ENCODE data around the gene GCLM.

Gene GCLM

DNA sequence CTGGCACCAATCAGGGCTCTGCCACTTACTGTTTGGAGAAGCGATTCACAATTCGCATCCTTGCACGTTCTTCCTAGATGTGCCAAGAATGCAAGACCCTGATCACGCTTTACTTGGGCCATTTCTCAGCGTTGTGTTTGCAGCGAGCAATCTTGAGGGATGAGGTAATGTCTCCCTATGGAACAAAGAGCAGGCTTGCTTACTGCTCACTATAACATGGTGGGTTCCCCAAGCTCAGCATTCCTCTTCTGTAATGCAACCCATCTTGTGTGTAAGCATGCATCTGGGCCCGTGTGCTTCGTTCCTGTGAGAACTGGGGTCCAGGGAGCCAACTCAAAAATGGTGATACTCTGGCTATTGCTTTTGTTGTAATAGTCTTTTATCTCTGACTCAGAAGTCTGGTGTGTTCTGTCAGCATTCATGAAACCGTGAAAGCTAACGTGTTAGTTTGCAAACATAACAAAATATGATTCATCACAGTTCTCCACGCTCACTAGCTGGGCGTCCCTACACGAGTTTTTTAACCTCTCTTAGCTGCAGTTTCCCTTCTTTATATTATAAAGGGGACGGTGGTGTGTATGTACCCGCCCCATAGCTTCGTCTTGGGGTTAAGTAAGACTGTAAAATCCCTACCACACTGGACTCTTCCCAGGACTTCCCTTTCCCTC is 63.6 kb downstream of the GCLM start:
- Histone ChIP-seq H3K27ac (ENCODE audit: low read length) (peak overlapping the region; percentile 86), H3K4me1 (ENCODE audit: control insufficient read depth in 1 of 2, insufficient read depth in 2 of 2, low read length in 2 of 2) (peaks cover 12 to 27% of the 10 kb centered on the region in 2 donors), H3K36me3 (ENCODE audit: control insufficient read depth in 1 of 2, insufficient read depth in 2 of 2, low read length in 2 of 2) (peaks cover 0 to 4% of the 10 kb centered on the region in 2 donors), H3K4me3 (ENCODE audit: low read depth in 1 of 2, low read length in 2 of 2) (peak overlapping the region; percentile 80 to 85), H3K27me3 (ENCODE audit: low read depth, low read length) (no peaks in the 10 kb centered on the region), H3K9me3 (ENCODE audit: control insufficient read depth in 1 of 2, low read length in 2 of 2) (no peaks in the 10 kb centered on the region)

- H3K27ac ChIP-seq (ENCODE audit: low read length): no peak overlapping the region
- H3K4me3 ChIP-seq (ENCODE audit: low read depth in 1 of 2, low read length in 2 of 2): no peak overlapping the region
- peaks cover 0 to 4% of the 10 kb centered on the region in 2 donors for H3K36me3 ChIP-seq (ENCODE audit: control insufficient read depth in 1 of 2, insufficient read depth in 2 of 2, low read length in 2 of 2)
- no peaks in the 10 kb centered on the region for H3K9me3 ChIP-seq (ENCODE audit: control insufficient read depth in 1 of 2, low read length in 2 of 2)
- no peaks in the 10 kb centered on the region for H3K27me3 ChIP-seq (ENCODE audit: low read depth, low read length)
- peaks cover 12 to 27% of the 10 kb centered on the region in 2 donors for H3K4me1 ChIP-seq (ENCODE audit: control insufficient read depth in 1 of 2, insufficient read depth in 2 of 2, low read length in 2 of 2)
Observed at GRCh38 chr1:93844262-93845045, 64.8 kb downstream of the GCLM start.

DNA sequence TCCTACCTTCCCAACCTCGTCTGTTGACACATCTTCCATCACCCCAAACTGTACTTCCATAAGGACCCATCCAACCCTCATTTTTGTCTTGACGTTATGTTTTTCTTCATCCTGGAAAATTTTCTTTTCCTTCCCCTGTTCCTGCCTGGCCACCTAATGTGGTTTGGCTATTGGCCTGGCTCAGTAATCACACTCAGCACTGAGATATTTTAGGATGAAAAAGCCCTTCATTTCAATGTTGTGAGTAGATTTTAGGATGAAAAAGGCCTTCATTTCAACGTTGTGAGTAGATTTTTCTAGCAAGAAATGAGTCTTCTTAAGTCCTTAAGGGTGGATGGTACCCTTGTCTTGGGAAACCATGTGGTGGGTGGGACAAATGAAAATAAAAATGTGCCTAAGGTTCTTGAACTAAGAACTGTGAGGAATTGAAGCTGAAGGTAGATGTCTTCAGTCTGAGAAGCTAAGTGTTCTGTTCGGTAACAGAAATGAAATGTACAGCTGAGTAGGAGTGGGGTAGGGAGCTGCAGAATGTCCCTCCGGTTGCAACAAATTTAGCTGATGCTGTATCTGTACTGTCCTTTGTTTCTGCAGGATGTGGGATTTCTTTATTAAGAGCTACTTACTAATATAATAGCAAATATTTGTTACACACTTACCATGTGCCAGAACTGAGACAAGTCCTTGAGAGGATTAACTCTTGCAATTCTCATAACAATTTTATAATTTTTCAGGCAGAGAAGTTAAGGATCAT is 66.3 kb downstream of the GCLM start:
- Histone ChIP-seq H3K4me3 (ENCODE audit: low read depth in 1 of 2, low read length in 2 of 2) (no peak overlapping the region), H3K27ac (ENCODE audit: low read length) (no peak overlapping the region), H3K9me3 (ENCODE audit: control insufficient read depth in 1 of 2, low read length in 2 of 2) (no peaks in the 10 kb centered on the region), H3K27me3 (ENCODE audit: low read depth, low read length) (no peaks in the 10 kb centered on the region), H3K4me1 (ENCODE audit: control insufficient read depth in 1 of 2, insufficient read depth in 2 of 2, low read length in 2 of 2) (peaks cover 12 to 19% of the 10 kb centered on the region in 2 donors), H3K36me3 (ENCODE audit: control insufficient read depth in 1 of 2, insufficient read depth in 2 of 2, low read length in 2 of 2) (peaks cover 0 to 4% of the 10 kb centered on the region in 2 donors)

- Histone ChIP-seq H3K27me3 (ENCODE audit: low read depth, low read length) (no peaks in the 10 kb centered on the region), H3K4me3 (ENCODE audit: low read depth in 1 of 2, low read length in 2 of 2) (no peak overlapping the region), H3K27ac (ENCODE audit: low read length) (no peak overlapping the region), H3K9me3 (ENCODE audit: control insufficient read depth in 1 of 2, low read length in 2 of 2) (no peaks in the 10 kb centered on the region), H3K4me1 (ENCODE audit: control insufficient read depth in 1 of 2, insufficient read depth in 2 of 2, low read length in 2 of 2) (peaks cover 12 to 19% of the 10 kb centered on the region in 2 donors), H3K36me3 (ENCODE audit: control insufficient read depth in 1 of 2, insufficient read depth in 2 of 2, low read length in 2 of 2) (peaks cover 0 to 4% of the 10 kb centered on the region in 2 donors)
Observed at GRCh38 chr1:93841771-93842170, 67.5 kb downstream of the GCLM start.

DNA sequence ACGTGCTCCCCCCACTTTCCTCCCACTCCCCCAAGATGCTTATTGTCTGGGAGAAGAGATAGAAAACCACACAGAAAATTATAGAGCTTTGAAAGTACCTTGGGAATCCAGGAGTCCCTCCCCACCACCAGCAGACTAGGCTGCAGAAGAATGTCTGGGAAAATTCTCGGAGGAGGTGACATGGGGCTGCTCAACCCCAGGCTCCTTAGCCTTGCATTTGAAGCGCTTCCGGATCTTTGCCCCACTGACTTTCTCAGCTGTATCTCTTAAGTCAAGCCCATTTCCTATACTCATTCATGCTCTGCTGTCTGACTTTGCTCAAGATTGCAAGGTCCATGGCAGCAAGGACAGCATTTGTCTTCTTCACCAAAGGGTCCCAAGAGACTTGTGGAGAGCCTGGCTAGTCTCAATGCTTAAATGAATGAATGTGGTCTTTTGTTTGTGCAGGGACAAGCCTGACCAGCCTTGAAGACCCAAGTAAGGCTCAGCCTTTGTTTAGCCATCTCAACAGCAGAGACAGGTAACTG is 68.2 kb downstream of the GCLM start:
- peaks cover 12 to 19% of the 10 kb centered on the region in 2 donors for H3K4me1 ChIP-seq (ENCODE audit: control insufficient read depth in 1 of 2, insufficient read depth in 2 of 2, low read length in 2 of 2)
- H3K36me3 ChIP-seq (ENCODE audit: control insufficient read depth in 1 of 2, insufficient read depth in 2 of 2, low read length in 2 of 2): peaks cover 0 to 2% of the 10 kb centered on the region in 2 donors
- H3K4me3 ChIP-seq (ENCODE audit: low read depth in 1 of 2, low read length in 2 of 2): no peak overlapping the region
- no peaks in the 10 kb centered on the region for H3K9me3 ChIP-seq (ENCODE audit: control insufficient read depth in 1 of 2, low read length in 2 of 2)
- H3K27ac ChIP-seq (ENCODE audit: low read length): no peak overlapping the region
- H3K27me3 ChIP-seq (ENCODE audit: low read depth, low read length): no peaks in the 10 kb centered on the region

- Histone ChIP-seq H3K27ac (ENCODE audit: low read length) (no peak overlapping the region), H3K36me3 (ENCODE audit: control insufficient read depth in 1 of 2, insufficient read depth in 2 of 2, low read length in 2 of 2) (no peaks in the 10 kb centered on the region), H3K4me3 (ENCODE audit: low read depth in 1 of 2, low read length in 2 of 2) (no peak overlapping the region), H3K27me3 (ENCODE audit: low read depth, low read length) (no peaks in the 10 kb centered on the region), H3K9me3 (ENCODE audit: control insufficient read depth in 1 of 2, low read length in 2 of 2) (no peaks in the 10 kb centered on the region), H3K4me1 (ENCODE audit: control insufficient read depth in 1 of 2, insufficient read depth in 2 of 2, low read length in 2 of 2) (peaks cover 9 to 10% of the 10 kb centered on the region in 2 donors)
Observed at GRCh38 chr1:93839753-93840152, 69.5 kb downstream of the GCLM start.

DNA sequence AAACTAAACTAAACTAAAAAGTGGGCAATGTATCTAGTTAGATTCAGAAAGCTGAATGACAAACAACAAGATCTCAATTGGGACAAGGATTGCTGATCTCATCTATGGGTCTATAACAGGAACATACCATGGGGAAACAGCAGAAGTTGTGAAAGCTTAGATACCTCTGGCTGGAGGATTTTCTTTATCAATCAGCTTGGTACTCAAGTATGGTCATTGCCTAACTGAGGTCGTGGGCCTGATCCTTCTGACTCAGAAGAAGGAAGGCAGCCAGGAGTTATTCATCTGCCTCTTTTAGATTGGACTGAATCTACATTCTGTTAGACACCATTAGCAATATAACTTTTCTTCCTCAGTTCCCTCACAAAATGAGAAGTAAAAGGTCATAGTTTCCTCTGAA is 69.9 kb downstream of the GCLM start:
- H3K27me3 ChIP-seq (ENCODE audit: low read depth, low read length): no peaks in the 10 kb centered on the region
- H3K9me3 ChIP-seq (ENCODE audit: control insufficient read depth in 1 of 2, low read length in 2 of 2): no peaks in the 10 kb centered on the region
- peaks cover 4 to 6% of the 10 kb centered on the region in 2 donors for H3K4me1 ChIP-seq (ENCODE audit: control insufficient read depth in 1 of 2, insufficient read depth in 2 of 2, low read length in 2 of 2)
- no peaks in the 10 kb centered on the region for H3K36me3 ChIP-seq (ENCODE audit: control insufficient read depth in 1 of 2, insufficient read depth in 2 of 2, low read length in 2 of 2)
- H3K4me3 ChIP-seq (ENCODE audit: low read depth in 1 of 2, low read length in 2 of 2): no peak overlapping the region
- no peak overlapping the region for H3K27ac ChIP-seq (ENCODE audit: low read length)

- Histone ChIP-seq H3K27ac (ENCODE audit: low read length) (no peak overlapping the region), H3K36me3 (ENCODE audit: control insufficient read depth in 1 of 2, insufficient read depth in 2 of 2, low read length in 2 of 2) (no peaks in the 10 kb centered on the region), H3K9me3 (ENCODE audit: control insufficient read depth in 1 of 2, low read length in 2 of 2) (no peaks in the 10 kb centered on the region), H3K27me3 (ENCODE audit: low read depth, low read length) (no peaks in the 10 kb centered on the region), H3K4me3 (ENCODE audit: low read depth in 1 of 2, low read length in 2 of 2) (no peak overlapping the region), H3K4me1 (ENCODE audit: control insufficient read depth in 1 of 2, insufficient read depth in 2 of 2, low read length in 2 of 2) (no peaks in the 10 kb centered on the region)
Observed at GRCh38 chr1:93837961-93838360, 71.3 kb downstream of the GCLM start.
